K562 (cell line): ENCODE results near the gene TEX22. TPM values are rescaled to one million over a fixed set of nuclear protein-coding genes. Genes with fewer than 3 reads are reported as not detected.

Experiments
- ATAC-seq: fragments of 200-7000 bp; cut with Tn5 transposase; 3 replicates; pipeline ENCODE4 v1.9.1; 2020; ENCODE audit warnings: moderate library complexity
- BruUV-seq: library from RNA; stranded (reverse); fragments of 400-500 nt; replicated peaks from 2 replicates; lab custom pipeline; 2021; lab: Mats Ljungman, UMichigan
- CTCF ChIA-PET: fragments of 300-600 bp; formaldehyde crosslinking; extraction: SDS; loops from one replicate; lab custom pipeline; 2021; ENCODE audit warnings: low intra/inter-chr PET ratio; lab: Yijun Ruan, JAX
- POLR2A ChIA-PET: fragments of 300-600, 350-650 bp; sonication (Branson Sonifier 250); formaldehyde crosslinking; extraction: SDS; loops from one replicate; lab custom pipeline; 2021; ENCODE audit warnings: antibody characterized with exemption, inconsistent platforms; lab: Yijun Ruan, JAX
- DNase-seq, 4 experiments: peaks; one replicate each; pipeline versions ENCODE4 v3.0.0 to v3.0.0-alpha.2; 2011 to 2018; ENCODE audit warnings: low spot score in 3 of 4, mixed read lengths in 3 of 4; ENCODE audit errors: extremely low read depth in 1 of 4
- FAIRE-seq: peaks from 2 replicates; lab custom pipeline; 2011; peaks lifted over from hg19 to GRCh38; lab: Jason Lieb, UNC
- H2AFZ ChIP-seq: 2 replicates; pipeline ENCODE4 v1.6.0; 2011; ENCODE audit warnings: low read depth, low read length, control low read depth, inconsistent platforms
- H3K27ac ChIP-seq: fragments of 200-600 bp; 3 replicates; pipeline ENCODE4 v1.8.0; 2011; ENCODE audit warnings: low read depth, mild to moderate bottlenecking, control low read depth, inconsistent platforms, low read length, moderate library complexity, mixed read lengths; ENCODE audit errors: extremely low read depth
- H3K27me3 ChIP-seq, 2 experiments: fragments of 300-600 bp in 1 of 2; 2 replicates in 1 of 2; 3 replicates in 1 of 2; pipeline versions ENCODE4 v1.6.0 to v1.8.0; 2011; ENCODE audit warnings: inconsistent platforms in 2 of 2, low read length in 2 of 2, mild to moderate bottlenecking in 1 of 2, mixed read lengths in 1 of 2, moderate library complexity in 1 of 2; ENCODE audit not compliant: control insufficient read depth in 2 of 2, insufficient read depth in 2 of 2
- H3K36me3 ChIP-seq: fragments of 300-600 bp; 3 replicates; pipeline ENCODE4 v1.8.0; 2011; ENCODE audit warnings: mild to moderate bottlenecking, low read length, inconsistent platforms; ENCODE audit not compliant: control insufficient read depth, insufficient read depth
- H3K4me1 ChIP-seq, 2 experiments: fragments of 200-600 bp in 1 of 2; replicated peaks in 1 of 2; 2 replicates in 1 of 2; 3 replicates in 1 of 2; pipeline versions ENCODE4 v1.5.1 to v1.8.0; 2011; ENCODE audit warnings: inconsistent platforms in 2 of 2, low read length in 2 of 2, mild to moderate bottlenecking in 1 of 2, mixed read lengths in 1 of 2, moderate library complexity in 1 of 2; ENCODE audit not compliant: control insufficient read depth in 2 of 2, insufficient read depth in 2 of 2
- H3K4me2 ChIP-seq: 2 replicates; pipeline ENCODE4 v1.6.1; 2011; ENCODE audit warnings: low read length, control low read depth, inconsistent platforms, mixed read lengths; ENCODE audit not compliant: insufficient read depth
- H3K4me3 ChIP-seq: fragments of 200-600 bp; sonication (generic), shearing (Covaris generic); 2 replicates; pipeline ENCODE4 v1.5.1; 2016; ENCODE audit warnings: control low read depth, inconsistent platforms
- H3K79me2 ChIP-seq: fragments of 200-600 bp; 3 replicates; pipeline ENCODE4 v1.8.0; 2011; ENCODE audit warnings: low read length, inconsistent platforms; ENCODE audit not compliant: control insufficient read depth, insufficient read depth
- H3K9ac ChIP-seq, 2 experiments: 2 replicates each; pipeline versions ENCODE4 v1.6.0 to v1.6.1; 2011; ENCODE audit warnings: low read depth in 2 of 2, low read length in 2 of 2, control low read depth in 1 of 2, inconsistent platforms in 1 of 2, mild to moderate bottlenecking in 1 of 2, mixed read lengths in 1 of 2; ENCODE audit not compliant: insufficient read depth in 1 of 2
- H3K9me1 ChIP-seq: one replicate; pipeline ENCODE4 v1.6.0; 2011; ENCODE audit warnings: inconsistent platforms, mild to moderate bottlenecking, low read length, moderate library complexity; ENCODE audit not compliant: control insufficient read depth, insufficient read depth
- H3K9me3 ChIP-seq: replicated peaks from 2 replicates; pipeline ENCODE4 v1.5.1; 2011; ENCODE audit warnings: low read depth, low read length, inconsistent platforms; ENCODE audit not compliant: control insufficient read depth, insufficient read depth
- H4K20me1 ChIP-seq: replicated peaks from 2 replicates; pipeline ENCODE4 v1.6.1; 2011; ENCODE audit warnings: low read length, inconsistent platforms, mixed read lengths; ENCODE audit not compliant: control insufficient read depth, insufficient read depth
- BCOR ChIP-seq: fragments of 450-650 bp; IDR thresholded peaks from 2 replicates; pipeline ENCODE4 v1.6.1; 2016
- MCM3 ChIP-seq: fragments of 450-650 bp; IDR thresholded peaks from 2 replicates; pipeline ENCODE4 v1.6.1; 2016
- PML ChIP-seq: IDR thresholded peaks from 2 replicates; pipeline ENCODE4 v1.6.1; 2012; ENCODE audit warnings: low read length, inconsistent platforms
- POLR3G ChIP-seq: IDR thresholded peaks from 2 replicates; pipeline ENCODE4 v1.6.1; 2011; ENCODE audit not compliant: insufficient read length, insufficient replicate concordance; ENCODE audit errors: extremely low read depth
- ZNF24 ChIP-seq: fragments of 450-650 bp; IDR thresholded peaks from 2 replicates; pipeline ENCODE4 v1.6.1; 2016
- ZNF717 ChIP-seq: fragments of 250-450 bp; sonication (Bioruptor Pico); IDR thresholded peaks from 2 replicates; pipeline ENCODE4 v1.5.0; 2021
- WGBS: fragments of 100-300 bp; shearing (Covaris generic); methylation state at CpG from one replicate; pipeline ENCODE4 v1.1.6; 2016; ENCODE audit warnings: low coverage, mixed read lengths; ENCODE audit not compliant: insufficient coverage; ENCODE audit errors: missing lambda C conversion rate; 5-methylcytosine and 5-hydroxymethylcytosine counted together
- in situ Hi-C: fragments of 300-500 bp; cut with MboI; formaldehyde crosslinking; loops from 4 replicates; pipeline ENCODE4 v1.15.0; 2018; ENCODE audit warnings: inconsistent platforms, mixed read lengths
- intact Hi-C: fragments of 100-400 bp; cut with micrococcal nuclease; formaldehyde crosslinking; loops from 2 replicates; pipeline ENCODE4 v1.14.2; 2022
- polyA plus RNA-seq, 8 experiments: library from polyadenylated mRNA; depleted of rRNA in 4 of 8; stranded (reverse) in 5 of 8; unstranded in 3 of 8; fragments of >200 nt; fragmentation: Nextera tagmentation in 2 of 8; fragmentation: Illumina TruSeq in 1 of 8; extraction: Ambion mirVana in 2 of 8; extraction: Trizol in 1 of 8; gene quantifications; 2 replicates each; pipeline versions ENCODE4 v1.2.1 to v1.2.3, GENCODE V29; 2011 to 2014; ENCODE audit warnings: inconsistent platforms in 1 of 8, missing spikeins in 1 of 8
- total RNA-seq, 7 experiments: library from RNA; depleted of rRNA in 6 of 7; stranded (reverse); fragments of >200 nt in 6 of 7; fragmentation: Illumina TruSeq in 2 of 7; extraction: Trizol in 2 of 7; gene quantifications; 2 replicates each; pipeline versions ENCODE4 v1.2.1 to v1.2.3, GENCODE V29; 2011 to 2021; ENCODE audit warnings: low replicate concordance in 1 of 7
- TF ChIP-seq, protein P1 (sequence below): fragments of 450-650 bp; formaldehyde crosslinking; IDR thresholded peaks from 2 replicates; pipeline ENCODE4 v1.4.0; 2020; ENCODE audit warnings: mild to moderate bottlenecking, moderate library complexity
- TF ChIP-seq, protein P2 (sequence below): sonication (generic); formaldehyde crosslinking; IDR thresholded peaks from 2 replicates; pipeline ENCODE4 v1.8.1; 2023; ENCODE audit warnings: mild to moderate bottlenecking, missing genetic modification reagents

Gene TEX22
- total and polyA plus RNA-seq, 9 of the 15 experiments (the other 6 are each of a cell fraction or from before 2014, with no cell fraction given) = 0.04 to 1.7 (median 0.23) TPM; not detected in 2

DNA sequence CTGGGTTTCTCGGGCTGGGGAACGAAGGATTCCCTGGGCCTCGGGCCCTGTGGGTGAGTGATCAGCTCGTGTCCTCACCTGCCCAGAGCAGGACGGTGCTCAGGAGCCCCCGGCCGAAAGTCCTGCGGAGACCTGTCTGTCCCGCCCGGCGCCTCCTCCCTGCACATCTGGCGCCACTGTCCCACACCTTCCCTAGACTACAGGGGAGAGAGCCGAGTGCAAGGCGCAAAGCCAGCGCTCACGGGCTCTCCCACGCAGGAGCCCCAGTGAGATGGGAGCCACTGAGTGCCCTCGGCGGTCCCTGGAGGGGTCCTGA lies 13.1 kb upstream of the TEX22 start:
- H3K79me2 ChIP-seq = no peaks in the 10 kb centered on the region
- CTCF ChIA-PET = no interaction called here
- H4K20me1 ChIP-seq = no peaks in the 10 kb centered on the region; the same call in 1 of the 2 replicates
- 79% methylated on average over 11 of the region's 19 CpGs for WGBS
- no peak for ATAC-seq
- no peak overlapping the region for H3K27ac ChIP-seq
- no peaks in the 10 kb centered on the region for H3K9me1 ChIP-seq
- no peaks in the 10 kb centered on the region for H3K27me3 ChIP-seq
- no peak for FAIRE-seq
- no peaks in the 10 kb centered on the region for H3K36me3 ChIP-seq
- no peak overlapping the region for H3K4me2 ChIP-seq
- TF ChIP-seq ZNF24 (no peak), PML (no peak), BCOR (no peak), ZNF717 (CRISPR knock-in tag) (no peak), POLR3G (no peak), MCM3 (no peak)
- TF ChIP-seq, protein P1, sequence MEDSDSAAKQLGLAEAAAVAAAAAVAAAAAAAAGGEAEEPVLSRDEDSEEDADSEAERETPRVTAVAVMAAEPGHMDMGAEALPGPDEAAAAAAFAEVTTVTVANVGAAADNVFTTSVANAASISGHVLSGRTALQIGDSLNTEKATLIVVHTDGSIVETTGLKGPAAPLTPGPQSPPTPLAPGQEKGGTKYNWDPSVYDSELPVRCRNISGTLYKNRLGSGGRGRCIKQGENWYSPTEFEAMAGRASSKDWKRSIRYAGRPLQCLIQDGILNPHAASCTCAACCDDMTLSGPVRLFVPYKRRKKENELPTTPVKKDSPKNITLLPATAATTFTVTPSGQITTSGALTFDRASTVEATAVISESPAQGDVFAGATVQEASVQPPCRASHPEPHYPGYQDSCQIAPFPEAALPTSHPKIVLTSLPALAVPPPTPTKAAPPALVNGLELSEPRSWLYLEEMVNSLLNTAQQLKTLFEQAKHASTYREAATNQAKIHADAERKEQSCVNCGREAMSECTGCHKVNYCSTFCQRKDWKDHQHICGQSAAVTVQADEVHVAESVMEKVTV = no peak
- TF ChIP-seq, protein P2, sequence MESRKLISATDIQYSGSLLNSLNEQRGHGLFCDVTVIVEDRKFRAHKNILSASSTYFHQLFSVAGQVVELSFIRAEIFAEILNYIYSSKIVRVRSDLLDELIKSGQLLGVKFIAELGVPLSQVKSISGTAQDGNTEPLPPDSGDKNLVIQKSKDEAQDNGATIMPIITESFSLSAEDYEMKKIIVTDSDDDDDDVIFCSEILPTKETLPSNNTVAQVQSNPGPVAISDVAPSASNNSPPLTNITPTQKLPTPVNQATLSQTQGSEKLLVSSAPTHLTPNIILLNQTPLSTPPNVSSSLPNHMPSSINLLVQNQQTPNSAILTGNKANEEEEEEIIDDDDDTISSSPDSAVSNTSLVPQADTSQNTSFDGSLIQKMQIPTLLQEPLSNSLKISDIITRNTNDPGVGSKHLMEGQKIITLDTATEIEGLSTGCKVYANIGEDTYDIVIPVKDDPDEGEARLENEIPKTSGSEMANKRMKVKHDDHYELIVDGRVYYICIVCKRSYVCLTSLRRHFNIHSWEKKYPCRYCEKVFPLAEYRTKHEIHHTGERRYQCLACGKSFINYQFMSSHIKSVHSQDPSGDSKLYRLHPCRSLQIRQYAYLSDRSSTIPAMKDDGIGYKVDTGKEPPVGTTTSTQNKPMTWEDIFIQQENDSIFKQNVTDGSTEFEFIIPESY (CRISPR knock-in tag) = peak; percentile 46; the same call in 1 of the 2 replicates
- in situ Hi-C loops (no loop called here), intact Hi-C loops (no loop called here)
- no peak overlapping the region for H2AFZ ChIP-seq
- POLR2A ChIA-PET = no interaction called here
- H3K4me1 ChIP-seq = peaks cover 0 to 28% of the 10 kb centered on the region in 2 experiments; a peak in 2 of 5 replicates
- DNase-seq = no peak
- H3K9me3 ChIP-seq = no peaks in the 10 kb centered on the region
- H3K4me3 ChIP-seq = no peak overlapping the region
- BruUV-seq = no TSS peak
- no peak overlapping the region; a peak in 1 of 4 replicates for H3K9ac ChIP-seq
